ENCODE results near the gene UPB1.

GRCh38 chr22:24567668-24568067, 72.5 kb downstream of the UPB1 start:
- TF ChIP-seq EZH2phosphoT487 (IDR thresholded peaks at IDR 0.05; ENCODE audit: borderline replicate concordance), result no peak
- TF ChIP-seq, protein P1, sequence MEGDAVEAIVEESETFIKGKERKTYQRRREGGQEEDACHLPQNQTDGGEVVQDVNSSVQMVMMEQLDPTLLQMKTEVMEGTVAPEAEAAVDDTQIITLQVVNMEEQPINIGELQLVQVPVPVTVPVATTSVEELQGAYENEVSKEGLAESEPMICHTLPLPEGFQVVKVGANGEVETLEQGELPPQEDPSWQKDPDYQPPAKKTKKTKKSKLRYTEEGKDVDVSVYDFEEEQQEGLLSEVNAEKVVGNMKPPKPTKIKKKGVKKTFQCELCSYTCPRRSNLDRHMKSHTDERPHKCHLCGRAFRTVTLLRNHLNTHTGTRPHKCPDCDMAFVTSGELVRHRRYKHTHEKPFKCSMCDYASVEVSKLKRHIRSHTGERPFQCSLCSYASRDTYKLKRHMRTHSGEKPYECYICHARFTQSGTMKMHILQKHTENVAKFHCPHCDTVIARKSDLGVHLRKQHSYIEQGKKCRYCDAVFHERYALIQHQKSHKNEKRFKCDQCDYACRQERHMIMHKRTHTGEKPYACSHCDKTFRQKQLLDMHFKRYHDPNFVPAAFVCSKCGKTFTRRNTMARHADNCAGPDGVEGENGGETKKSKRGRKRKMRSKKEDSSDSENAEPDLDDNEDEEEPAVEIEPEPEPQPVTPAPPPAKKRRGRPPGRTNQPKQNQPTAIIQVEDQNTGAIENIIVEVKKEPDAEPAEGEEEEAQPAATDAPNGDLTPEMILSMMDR (conservative IDR thresholded peaks at IDR 0.05; ENCODE audit: low read length), result no peak
